ENCODE data around the gene DCAF15.

The DCAF15 gene

GRCh38 chr19:13980340-13980739, 28.0 kb downstream of the DCAF15 start:
- Histone ChIP-seq H3K27me3 (ENCODE audit: insufficient read depth, low read length) (no peaks in the 10 kb centered on the region), H3K36me3 (ENCODE audit: insufficient read depth, low read length) (0 out of 2 replicates have a peak, but pooled peaks cover 12% of the 10 kb centered on the region), H3K9me3 (ENCODE audit: insufficient read depth, low read depth, low read length) (no peaks in the 10 kb centered on the region), H3K4me1 (ENCODE audit: insufficient read depth, low read length) (peaks cover 16% of the 10 kb centered on the region), H3K4me3 (ENCODE audit: low read length) (no peak overlapping the region), H3K9ac (ENCODE audit: low read depth, low read length) (no peak overlapping the region), H3K27ac (ENCODE audit: low read depth, low read length) (no peak overlapping the region)
- 92% methylated on average over 15 of the region's 15 CpGs for whole genome bisulfite sequencing

GRCh38 chr19:13981021-13981420, 28.7 kb downstream of the DCAF15 start:
- 91% methylated on average over 5 of the region's 5 CpGs for WGBS
- Histone ChIP-seq H3K4me1 (ENCODE audit: insufficient read depth, low read length) (peaks cover 23% of the 10 kb centered on the region), H3K4me3 (ENCODE audit: low read length) (no peak overlapping the region), H3K9ac (ENCODE audit: low read depth, low read length) (no peak overlapping the region), H3K36me3 (ENCODE audit: insufficient read depth, low read length) (0 out of 2 replicates have a peak, but pooled peaks cover 6% of the 10 kb centered on the region), H3K27me3 (ENCODE audit: insufficient read depth, low read length) (no peaks in the 10 kb centered on the region), H3K27ac (ENCODE audit: low read depth, low read length) (no peak overlapping the region), H3K9me3 (ENCODE audit: insufficient read depth, low read depth, low read length) (no peaks in the 10 kb centered on the region)

- no peaks in the 10 kb centered on the region for H3K9me3 ChIP-seq (ENCODE audit: insufficient read depth, low read depth, low read length)
- no peaks in the 10 kb centered on the region for H3K27me3 ChIP-seq (ENCODE audit: insufficient read depth, low read length)
- H3K27ac ChIP-seq (ENCODE audit: low read depth, low read length) = no peak overlapping the region
- 89% methylated on average over 9 of the region's 9 CpGs for WGBS
- H3K4me3 ChIP-seq (ENCODE audit: low read length) = no peak overlapping the region
- 0 out of 2 replicates have a peak, but pooled peaks cover 4% of the 10 kb centered on the region for H3K36me3 ChIP-seq (ENCODE audit: insufficient read depth, low read length)
- no peak overlapping the region for H3K9ac ChIP-seq (ENCODE audit: low read depth, low read length)
- H3K4me1 ChIP-seq (ENCODE audit: insufficient read depth, low read length) = peaks cover 26% of the 10 kb centered on the region
Observed at GRCh38 chr19:13981467-13981866, 29.2 kb downstream of the DCAF15 start.

- Histone ChIP-seq H3K4me3 (ENCODE audit: low read length) (no peak overlapping the region), H3K36me3 (ENCODE audit: insufficient read depth, low read length) (no peaks in the 10 kb centered on the region), H3K9me3 (ENCODE audit: insufficient read depth, low read depth, low read length) (no peaks in the 10 kb centered on the region), H3K9ac (ENCODE audit: low read depth, low read length) (no peak overlapping the region), H3K4me1 (ENCODE audit: insufficient read depth, low read length) (peaks cover 31% of the 10 kb centered on the region), H3K27me3 (ENCODE audit: insufficient read depth, low read length) (no peaks in the 10 kb centered on the region), H3K27ac (ENCODE audit: low read depth, low read length) (no peak overlapping the region)
- WGBS = 95% methylated on average over 17 of the region's 17 CpGs
Observed at GRCh38 chr19:13981988-13982501, 29.7 kb downstream of the DCAF15 start.

- H3K36me3 ChIP-seq (ENCODE audit: insufficient read depth, low read length) = no peaks in the 10 kb centered on the region
- no peak overlapping the region for H3K27ac ChIP-seq (ENCODE audit: low read depth, low read length)
- H3K27me3 ChIP-seq (ENCODE audit: insufficient read depth, low read length) = no peaks in the 10 kb centered on the region
- peaks cover 38% of the 10 kb centered on the region for H3K4me1 ChIP-seq (ENCODE audit: insufficient read depth, low read length)
- H3K9ac ChIP-seq (ENCODE audit: low read depth, low read length) = no peak overlapping the region
- no peak overlapping the region for H3K4me3 ChIP-seq (ENCODE audit: low read length)
- 95% methylated on average over 9 of the region's 9 CpGs for WGBS
- H3K9me3 ChIP-seq (ENCODE audit: insufficient read depth, low read depth, low read length) = no peaks in the 10 kb centered on the region
Observed at GRCh38 chr19:13982773-13983172, 30.5 kb downstream of the DCAF15 start.

GRCh38 chr19:13983213-13983889, 31.0 kb downstream of the DCAF15 start:
- Histone ChIP-seq H3K27me3 (ENCODE audit: insufficient read depth, low read length) (no peaks in the 10 kb centered on the region), H3K9me3 (ENCODE audit: insufficient read depth, low read depth, low read length) (no peaks in the 10 kb centered on the region), H3K9ac (ENCODE audit: low read depth, low read length) (no peak overlapping the region), H3K36me3 (ENCODE audit: insufficient read depth, low read length) (no peaks in the 10 kb centered on the region), H3K4me1 (ENCODE audit: insufficient read depth, low read length) (peaks cover 35% of the 10 kb centered on the region), H3K27ac (ENCODE audit: low read depth, low read length) (no peak overlapping the region), H3K4me3 (ENCODE audit: low read length) (no peak overlapping the region)
- 87% methylated on average over 21 of the region's 21 CpGs for WGBS

- Histone ChIP-seq H3K4me3 (ENCODE audit: low read length) (no peak overlapping the region), H3K27me3 (ENCODE audit: insufficient read depth, low read length) (no peaks in the 10 kb centered on the region), H3K36me3 (ENCODE audit: insufficient read depth, low read length) (no peaks in the 10 kb centered on the region), H3K9ac (ENCODE audit: low read depth, low read length) (no peak overlapping the region), H3K27ac (ENCODE audit: low read depth, low read length) (no peak overlapping the region), H3K9me3 (ENCODE audit: insufficient read depth, low read depth, low read length) (no peaks in the 10 kb centered on the region), H3K4me1 (ENCODE audit: insufficient read depth, low read length) (peaks cover 33% of the 10 kb centered on the region)
- 80% methylated on average over 12 of the region's 15 CpGs for WGBS
Observed at GRCh38 chr19:13984186-13984585, 31.9 kb downstream of the DCAF15 start.

- Histone ChIP-seq H3K4me1 (ENCODE audit: insufficient read depth, low read length) (peaks cover 31% of the 10 kb centered on the region), H3K9ac (ENCODE audit: low read depth, low read length) (peak overlapping the region; percentile 62; the same call in 1 of the 2 replicates), H3K36me3 (ENCODE audit: insufficient read depth, low read length) (no peaks in the 10 kb centered on the region), H3K27me3 (ENCODE audit: insufficient read depth, low read length) (no peaks in the 10 kb centered on the region), H3K27ac (ENCODE audit: low read depth, low read length) (peak overlapping the region; percentile 89; the same call in 1 of the 2 replicates), H3K9me3 (ENCODE audit: insufficient read depth, low read depth, low read length) (no peaks in the 10 kb centered on the region), H3K4me3 (ENCODE audit: low read length) (no peak overlapping the region)
- 93% methylated on average over 25 of the region's 25 CpGs for WGBS
Observed at GRCh38 chr19:13984875-13985741, 32.8 kb downstream of the DCAF15 start.

GRCh38 chr19:13985771-13986347, 33.5 kb downstream of the DCAF15 start:
- no peaks in the 10 kb centered on the region for H3K36me3 ChIP-seq (ENCODE audit: insufficient read depth, low read length)
- H3K4me3 ChIP-seq (ENCODE audit: low read length) = no peak overlapping the region
- peak overlapping the region; percentile 89 for H3K27ac ChIP-seq (ENCODE audit: low read depth, low read length)
- peaks cover 31% of the 10 kb centered on the region for H3K4me1 ChIP-seq (ENCODE audit: insufficient read depth, low read length)
- H3K9ac ChIP-seq (ENCODE audit: low read depth, low read length) = peak overlapping the region; percentile 62
- WGBS = 57% methylated on average over 10 of the region's 10 CpGs
- H3K9me3 ChIP-seq (ENCODE audit: insufficient read depth, low read depth, low read length) = no peaks in the 10 kb centered on the region
- H3K27me3 ChIP-seq (ENCODE audit: insufficient read depth, low read length) = no peaks in the 10 kb centered on the region

- Histone ChIP-seq H3K9me3 (ENCODE audit: insufficient read depth, low read depth, low read length) (no peaks in the 10 kb centered on the region), H3K4me3 (ENCODE audit: low read length) (no peak overlapping the region), H3K4me1 (ENCODE audit: insufficient read depth, low read length) (peaks cover 31% of the 10 kb centered on the region), H3K9ac (ENCODE audit: low read depth, low read length) (peak overlapping the region; percentile 62), H3K36me3 (ENCODE audit: insufficient read depth, low read length) (no peaks in the 10 kb centered on the region), H3K27ac (ENCODE audit: low read depth, low read length) (peak overlapping the region; percentile 89), H3K27me3 (ENCODE audit: insufficient read depth, low read length) (no peaks in the 10 kb centered on the region)
- WGBS = 19% methylated on average over 19 of the region's 19 CpGs
Observed at GRCh38 chr19:13986348-13986904, 34.1 kb downstream of the DCAF15 start.
